ENCODE measurements around the gene ARSK. TPM values are rescaled to one million over a fixed set of nuclear protein-coding genes. Genes with fewer than 3 reads are reported as not detected.

The ARSK gene
- total and polyA plus RNA-seq, 2 of the 13 experiments (the other 11 are each of a cell fraction or from before 2014, with no cell fraction given), result 7.9 TPM

- CTCF ChIA-PET (ENCODE audit: low intra/inter-chr PET ratio, low total read pairs), result no interaction called here
- Histone ChIP-seq H3K27ac (ENCODE audit: extremely low read length, insufficient read depth, low read length) (no peak overlapping the region), H3K27me3 (ENCODE audit: control insufficient read depth in 1 of 2, insufficient read depth in 2 of 2, low read length in 2 of 2) (no peaks in the 10 kb centered on the region; a peak in 1 of 5 replicates), H3K4me3 (replicated peaks in 1 of 3; ENCODE audit: insufficient read depth in 1 of 3, low read depth in 2 of 3, low read length in 3 of 3) (no peak overlapping the region), H3K9me3 (ENCODE audit: low read length) (no peaks in the 10 kb centered on the region), H3K36me3 (replicated peaks in 1 of 2; ENCODE audit: control insufficient read depth in 1 of 2, insufficient read depth in 2 of 2, low read length in 2 of 2) (0 out of 5 replicates have a peak, but pooled peaks cover 0 to 4% of the 10 kb centered on the region in 2 experiments), H3K4me2 (ENCODE audit: low read depth, low read length) (no peak overlapping the region), H4K20me1 (ENCODE audit: insufficient read depth, low read length) (no peaks in the 10 kb centered on the region), H2AFZ (ENCODE audit: low read length) (no peak overlapping the region), H3K79me2 (ENCODE audit: insufficient read depth, low read length) (no peaks in the 10 kb centered on the region), H3K4me1 (ENCODE audit: insufficient read depth, low read length) (no peaks in the 10 kb centered on the region), H3K9ac (ENCODE audit: insufficient read depth, low read depth, low read length) (no peak overlapping the region)
- intact Hi-C loops (cut with micrococcal nuclease; ENCODE audit: unreplicated experiment) (no loop called here), in situ Hi-C loops (cut with HindIII; ENCODE audit: extremely low pct_ligation_motif_present, low pct_unique_long_range_greater_than_20kb) (no loop called here)
- POLR2A ChIA-PET, result interaction anchor here (1.9 kb wide), 1 partner anchor 27 kb away, joined by 4 read pairs; the partner anchor contains the start of genes ARSK and SKIC3
- FAIRE-seq, result no peak
- no peak for DNase-seq (ENCODE audit: low spot score)
- WGBS (ENCODE audit: low lambda C conversion rate), result 96% methylated on average over 2 of the region's 2 CpGs
- no peak for ATAC-seq
- no TSS peak for BruUV-seq (replicated peaks)
- no peak for TF ChIP-seq HNRNPL (IDR thresholded peaks at IDR 0.05; ENCODE audit: low read depth, low read length)
- TF ChIP-seq, protein P1, sequence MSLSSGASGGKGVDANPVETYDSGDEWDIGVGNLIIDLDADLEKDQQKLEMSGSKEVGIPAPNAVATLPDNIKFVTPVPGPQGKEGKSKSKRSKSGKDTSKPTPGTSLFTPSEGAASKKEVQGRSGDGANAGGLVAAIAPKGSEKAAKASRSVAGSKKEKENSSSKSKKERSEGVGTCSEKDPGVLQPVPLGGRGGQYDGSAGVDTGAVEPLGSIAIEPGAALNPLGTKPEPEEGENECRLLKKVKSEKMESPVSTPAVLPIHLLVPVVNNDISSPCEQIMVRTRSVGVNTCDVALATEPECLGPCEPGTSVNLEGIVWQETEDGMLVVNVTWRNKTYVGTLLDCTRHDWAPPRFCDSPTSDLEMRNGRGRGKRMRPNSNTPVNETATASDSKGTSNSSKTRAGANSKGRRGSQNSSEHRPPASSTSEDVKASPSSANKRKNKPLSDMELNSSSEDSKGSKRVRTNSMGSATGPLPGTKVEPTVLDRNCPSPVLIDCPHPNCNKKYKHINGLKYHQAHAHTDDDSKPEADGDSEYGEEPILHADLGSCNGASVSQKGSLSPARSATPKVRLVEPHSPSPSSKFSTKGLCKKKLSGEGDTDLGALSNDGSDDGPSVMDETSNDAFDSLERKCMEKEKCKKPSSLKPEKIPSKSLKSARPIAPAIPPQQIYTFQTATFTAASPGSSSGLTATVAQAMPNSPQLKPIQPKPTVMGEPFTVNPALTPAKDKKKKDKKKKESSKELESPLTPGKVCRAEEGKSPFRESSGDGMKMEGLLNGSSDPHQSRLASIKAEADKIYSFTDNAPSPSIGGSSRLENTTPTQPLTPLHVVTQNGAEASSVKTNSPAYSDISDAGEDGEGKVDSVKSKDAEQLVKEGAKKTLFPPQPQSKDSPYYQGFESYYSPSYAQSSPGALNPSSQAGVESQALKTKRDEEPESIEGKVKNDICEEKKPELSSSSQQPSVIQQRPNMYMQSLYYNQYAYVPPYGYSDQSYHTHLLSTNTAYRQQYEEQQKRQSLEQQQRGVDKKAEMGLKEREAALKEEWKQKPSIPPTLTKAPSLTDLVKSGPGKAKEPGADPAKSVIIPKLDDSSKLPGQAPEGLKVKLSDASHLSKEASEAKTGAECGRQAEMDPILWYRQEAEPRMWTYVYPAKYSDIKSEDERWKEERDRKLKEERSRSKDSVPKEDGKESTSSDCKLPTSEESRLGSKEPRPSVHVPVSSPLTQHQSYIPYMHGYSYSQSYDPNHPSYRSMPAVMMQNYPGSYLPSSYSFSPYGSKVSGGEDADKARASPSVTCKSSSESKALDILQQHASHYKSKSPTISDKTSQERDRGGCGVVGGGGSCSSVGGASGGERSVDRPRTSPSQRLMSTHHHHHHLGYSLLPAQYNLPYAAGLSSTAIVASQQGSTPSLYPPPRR (CRISPR knock-in tag; IDR thresholded peaks at IDR 0.05; ENCODE audit: borderline replicate concordance), result no peak
- no peak for TF ChIP-seq MXD1 (CRISPR knock-in tag; IDR thresholded peaks at IDR 0.05)
- TF ChIP-seq TEAD2 (CRISPR knock-in tag; IDR thresholded peaks at IDR 0.05), result no peak
- TF ChIP-seq, protein P2, sequence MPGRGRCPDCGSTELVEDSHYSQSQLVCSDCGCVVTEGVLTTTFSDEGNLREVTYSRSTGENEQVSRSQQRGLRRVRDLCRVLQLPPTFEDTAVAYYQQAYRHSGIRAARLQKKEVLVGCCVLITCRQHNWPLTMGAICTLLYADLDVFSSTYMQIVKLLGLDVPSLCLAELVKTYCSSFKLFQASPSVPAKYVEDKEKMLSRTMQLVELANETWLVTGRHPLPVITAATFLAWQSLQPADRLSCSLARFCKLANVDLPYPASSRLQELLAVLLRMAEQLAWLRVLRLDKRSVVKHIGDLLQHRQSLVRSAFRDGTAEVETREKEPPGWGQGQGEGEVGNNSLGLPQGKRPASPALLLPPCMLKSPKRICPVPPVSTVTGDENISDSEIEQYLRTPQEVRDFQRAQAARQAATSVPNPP (CRISPR knock-in tag; IDR thresholded peaks at IDR 0.05), result no peak
- TF ChIP-seq XRCC5 (optimal IDR thresholded peaks at IDR 0.05; ENCODE audit: low read length), result no peak
- no peak for TF ChIP-seq ZFP41 (CRISPR knock-in tag; IDR thresholded peaks at IDR 0.05; ENCODE audit: borderline replicate concordance)
- TF ChIP-seq CAMTA2 (CRISPR knock-in tag; IDR thresholded peaks at IDR 0.05; ENCODE audit: borderline replicate concordance), result no peak
- no peak for TF ChIP-seq LCORL (IDR thresholded peaks at IDR 0.05)
- TF ChIP-seq LCORL (CRISPR knock-in tag; IDR thresholded peaks at IDR 0.05), result no peak
- TF ChIP-seq, protein P3, sequence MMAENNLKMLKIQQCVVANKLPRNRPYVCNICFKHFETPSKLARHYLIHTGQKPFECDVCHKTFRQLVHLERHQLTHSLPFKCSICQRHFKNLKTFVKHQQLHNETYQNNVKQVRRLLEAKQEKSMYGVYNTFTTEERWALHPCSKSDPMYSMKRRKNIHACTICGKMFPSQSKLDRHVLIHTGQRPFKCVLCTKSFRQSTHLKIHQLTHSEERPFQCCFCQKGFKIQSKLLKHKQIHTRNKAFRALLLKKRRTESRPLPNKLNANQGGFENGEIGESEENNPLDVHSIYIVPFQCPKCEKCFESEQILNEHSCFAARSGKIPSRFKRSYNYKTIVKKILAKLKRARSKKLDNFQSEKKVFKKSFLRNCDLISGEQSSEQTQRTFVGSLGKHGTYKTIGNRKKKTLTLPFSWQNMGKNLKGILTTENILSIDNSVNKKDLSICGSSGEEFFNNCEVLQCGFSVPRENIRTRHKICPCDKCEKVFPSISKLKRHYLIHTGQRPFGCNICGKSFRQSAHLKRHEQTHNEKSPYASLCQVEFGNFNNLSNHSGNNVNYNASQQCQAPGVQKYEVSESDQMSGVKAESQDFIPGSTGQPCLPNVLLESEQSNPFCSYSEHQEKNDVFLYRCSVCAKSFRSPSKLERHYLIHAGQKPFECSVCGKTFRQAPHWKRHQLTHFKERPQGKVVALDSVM (CRISPR knock-in tag; IDR thresholded peaks at IDR 0.05), result no peak
- TF ChIP-seq GATAD1 (CRISPR knock-in tag; IDR thresholded peaks at IDR 0.05), result no peak
- no peak for TF ChIP-seq CBFB (CRISPR knock-in tag; IDR thresholded peaks at IDR 0.05)
- TF ChIP-seq ZNF335 (CRISPR knock-in tag; IDR thresholded peaks at IDR 0.05), result no peak
- no peak for TF ChIP-seq ZNF205 (CRISPR knock-in tag; IDR thresholded peaks at IDR 0.05)
- TF ChIP-seq, protein P4, sequence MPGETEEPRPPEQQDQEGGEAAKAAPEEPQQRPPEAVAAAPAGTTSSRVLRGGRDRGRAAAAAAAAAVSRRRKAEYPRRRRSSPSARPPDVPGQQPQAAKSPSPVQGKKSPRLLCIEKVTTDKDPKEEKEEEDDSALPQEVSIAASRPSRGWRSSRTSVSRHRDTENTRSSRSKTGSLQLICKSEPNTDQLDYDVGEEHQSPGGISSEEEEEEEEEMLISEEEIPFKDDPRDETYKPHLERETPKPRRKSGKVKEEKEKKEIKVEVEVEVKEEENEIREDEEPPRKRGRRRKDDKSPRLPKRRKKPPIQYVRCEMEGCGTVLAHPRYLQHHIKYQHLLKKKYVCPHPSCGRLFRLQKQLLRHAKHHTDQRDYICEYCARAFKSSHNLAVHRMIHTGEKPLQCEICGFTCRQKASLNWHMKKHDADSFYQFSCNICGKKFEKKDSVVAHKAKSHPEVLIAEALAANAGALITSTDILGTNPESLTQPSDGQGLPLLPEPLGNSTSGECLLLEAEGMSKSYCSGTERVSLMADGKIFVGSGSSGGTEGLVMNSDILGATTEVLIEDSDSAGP (CRISPR knock-in tag; IDR thresholded peaks at IDR 0.05; ENCODE audit: borderline replicate concordance), result no peak
These were observed 26.7 kb downstream of the ARSK start for GRCh38 chr5:95581576-95581975.

Measured in HepG2 (cell line).